ENCODE data around the gene PAK4. TPM values are rescaled to one million over a fixed set of nuclear protein-coding genes. Genes with fewer than 3 reads are reported as not detected.

Gene PAK4
- total RNA-seq, 1 experiment from 2014 or later = 69.8 TPM

DNA sequence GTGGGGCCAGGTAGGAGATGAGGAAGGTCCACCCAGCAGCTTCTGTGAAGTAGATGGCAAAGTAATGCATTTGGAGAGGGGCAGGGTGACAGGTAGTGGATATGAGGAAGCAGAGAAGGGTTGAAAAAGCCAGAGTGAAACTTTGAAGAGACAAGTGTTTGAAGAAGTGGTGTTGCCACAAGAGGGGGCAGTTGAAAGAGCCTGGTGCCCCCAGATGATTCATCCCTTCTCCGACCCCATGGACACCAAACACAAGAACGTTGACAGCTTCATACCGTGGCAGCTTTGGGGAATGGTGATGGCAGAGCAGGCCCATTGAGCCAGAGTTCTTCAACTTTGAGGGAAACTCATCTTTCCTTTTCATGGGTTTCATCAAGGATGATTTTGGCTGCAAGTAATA is 99.3 kb downstream of the PAK4 start (continued):
- TF ChIP-seq, protein P1, sequence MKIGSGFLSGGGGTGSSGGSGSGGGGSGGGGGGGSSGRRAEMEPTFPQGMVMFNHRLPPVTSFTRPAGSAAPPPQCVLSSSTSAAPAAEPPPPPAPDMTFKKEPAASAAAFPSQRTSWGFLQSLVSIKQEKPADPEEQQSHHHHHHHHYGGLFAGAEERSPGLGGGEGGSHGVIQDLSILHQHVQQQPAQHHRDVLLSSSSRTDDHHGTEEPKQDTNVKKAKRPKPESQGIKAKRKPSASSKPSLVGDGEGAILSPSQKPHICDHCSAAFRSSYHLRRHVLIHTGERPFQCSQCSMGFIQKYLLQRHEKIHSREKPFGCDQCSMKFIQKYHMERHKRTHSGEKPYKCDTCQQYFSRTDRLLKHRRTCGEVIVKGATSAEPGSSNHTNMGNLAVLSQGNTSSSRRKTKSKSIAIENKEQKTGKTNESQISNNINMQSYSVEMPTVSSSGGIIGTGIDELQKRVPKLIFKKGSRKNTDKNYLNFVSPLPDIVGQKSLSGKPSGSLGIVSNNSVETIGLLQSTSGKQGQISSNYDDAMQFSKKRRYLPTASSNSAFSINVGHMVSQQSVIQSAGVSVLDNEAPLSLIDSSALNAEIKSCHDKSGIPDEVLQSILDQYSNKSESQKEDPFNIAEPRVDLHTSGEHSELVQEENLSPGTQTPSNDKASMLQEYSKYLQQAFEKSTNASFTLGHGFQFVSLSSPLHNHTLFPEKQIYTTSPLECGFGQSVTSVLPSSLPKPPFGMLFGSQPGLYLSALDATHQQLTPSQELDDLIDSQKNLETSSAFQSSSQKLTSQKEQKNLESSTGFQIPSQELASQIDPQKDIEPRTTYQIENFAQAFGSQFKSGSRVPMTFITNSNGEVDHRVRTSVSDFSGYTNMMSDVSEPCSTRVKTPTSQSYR (CRISPR knock-in tag; IDR thresholded peaks at IDR 0.05) = no peak
- no peak for TF ChIP-seq IRF2 (CRISPR knock-in tag; IDR thresholded peaks at IDR 0.05; ENCODE audit: borderline replicate concordance, low read depth)
- TF ChIP-seq, protein P2, sequence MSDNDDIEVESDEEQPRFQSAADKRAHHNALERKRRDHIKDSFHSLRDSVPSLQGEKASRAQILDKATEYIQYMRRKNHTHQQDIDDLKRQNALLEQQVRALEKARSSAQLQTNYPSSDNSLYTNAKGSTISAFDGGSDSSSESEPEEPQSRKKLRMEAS (CRISPR knock-in tag; IDR thresholded peaks at IDR 0.05) = no peak
- TF ChIP-seq ZNF671 (CRISPR knock-in tag; IDR thresholded peaks at IDR 0.05) = no peak
- no peak for TF ChIP-seq TEAD4 (CRISPR knock-in tag; IDR thresholded peaks at IDR 0.05)
- TF ChIP-seq, protein P3, sequence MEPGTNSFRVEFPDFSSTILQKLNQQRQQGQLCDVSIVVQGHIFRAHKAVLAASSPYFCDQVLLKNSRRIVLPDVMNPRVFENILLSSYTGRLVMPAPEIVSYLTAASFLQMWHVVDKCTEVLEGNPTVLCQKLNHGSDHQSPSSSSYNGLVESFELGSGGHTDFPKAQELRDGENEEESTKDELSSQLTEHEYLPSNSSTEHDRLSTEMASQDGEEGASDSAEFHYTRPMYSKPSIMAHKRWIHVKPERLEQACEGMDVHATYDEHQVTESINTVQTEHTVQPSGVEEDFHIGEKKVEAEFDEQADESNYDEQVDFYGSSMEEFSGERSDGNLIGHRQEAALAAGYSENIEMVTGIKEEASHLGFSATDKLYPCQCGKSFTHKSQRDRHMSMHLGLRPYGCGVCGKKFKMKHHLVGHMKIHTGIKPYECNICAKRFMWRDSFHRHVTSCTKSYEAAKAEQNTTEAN (CRISPR knock-in tag; IDR thresholded peaks at IDR 0.05) = no peak
- no peak for TF ChIP-seq FOXJ3 (CRISPR knock-in tag; IDR thresholded peaks at IDR 0.05; ENCODE audit: borderline replicate concordance)
- TF ChIP-seq, protein P4, sequence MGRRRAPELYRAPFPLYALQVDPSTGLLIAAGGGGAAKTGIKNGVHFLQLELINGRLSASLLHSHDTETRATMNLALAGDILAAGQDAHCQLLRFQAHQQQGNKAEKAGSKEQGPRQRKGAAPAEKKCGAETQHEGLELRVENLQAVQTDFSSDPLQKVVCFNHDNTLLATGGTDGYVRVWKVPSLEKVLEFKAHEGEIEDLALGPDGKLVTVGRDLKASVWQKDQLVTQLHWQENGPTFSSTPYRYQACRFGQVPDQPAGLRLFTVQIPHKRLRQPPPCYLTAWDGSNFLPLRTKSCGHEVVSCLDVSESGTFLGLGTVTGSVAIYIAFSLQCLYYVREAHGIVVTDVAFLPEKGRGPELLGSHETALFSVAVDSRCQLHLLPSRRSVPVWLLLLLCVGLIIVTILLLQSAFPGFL (CRISPR knock-in tag; IDR thresholded peaks at IDR 0.05; ENCODE audit: borderline replicate concordance) = no peak

Other genes with a start within 250 kb of the PAK4 start
- gene RINL, start 247.5 kb upstream of the PAK4 start, total RNA-seq (2021) = 12.6 to 14.6 TPM (median 14.5 TPM) in 3 replicates
- 9.5 to 10.7 TPM (median 10.2 TPM) in 3 replicates for gene SIRT2, start 226.2 kb upstream of the PAK4 start, total RNA-seq (2021)
- gene NFKBIB, start 225.8 kb upstream of the PAK4 start, total RNA-seq (2021) = 29.6 to 39.8 TPM (median 30.6 TPM) in 3 replicates
- 0.77 to 1.1 TPM (median 0.98 TPM) in 3 replicates for gene CCER2, start 213.6 kb upstream of the PAK4 start, total RNA-seq (2021)
- 66.4 to 74.7 TPM (median 69.6 TPM) in 3 replicates for gene SARS2, start 195.0 kb upstream of the PAK4 start, total RNA-seq (2021)
- gene MRPS12, start 194.8 kb upstream of the PAK4 start, total RNA-seq (2021) = 79.9 to 88.0 TPM (median 81.5 TPM) in 3 replicates
- gene FBXO17, start 150.0 kb upstream of the PAK4 start, total RNA-seq (2021) = 16.8 to 22.2 TPM (median 18.6 TPM) in 3 replicates
- gene FBXO27, start 93.2 kb upstream of the PAK4 start, total RNA-seq (2021) = 18.9 to 22.7 TPM (median 20.0 TPM) in 3 replicates
- gene ACP7, start 41.4 kb upstream of the PAK4 start, total RNA-seq (2021) = 0.09 to 0.11 TPM (median 0.11 TPM) in 3 replicates
- gene NCCRP1, start 71.2 kb downstream of the PAK4 start, total RNA-seq (2021) = 2.0 to 2.5 TPM (median 2.2 TPM) in 3 replicates
- 0.37 to 1.1 TPM (median 0.77 TPM) in 3 replicates for gene SYCN, start 78.5 kb downstream of the PAK4 start, total RNA-seq (2021)
- not detected in 3 replicates for gene IFNL3, start 119.2 kb downstream of the PAK4 start, total RNA-seq (2021)
- not detected in 3 replicates for gene IFNL4, start 123.1 kb downstream of the PAK4 start, total RNA-seq (2021)
- not detected in 3 replicates for gene IFNL2, start 142.6 kb downstream of the PAK4 start, total RNA-seq (2021)
- gene IFNL1, start 170.6 kb downstream of the PAK4 start, total RNA-seq (2021) = not detected in 3 replicates
- gene LRFN1, start 195.1 kb downstream of the PAK4 start, total RNA-seq (2021) = 7.1 to 8.5 TPM (median 8.1 TPM) in 3 replicates
- 0.96 to 1.8 TPM (median 1.4 TPM) in 3 replicates for gene GMFG, start 210.3 kb downstream of the PAK4 start, total RNA-seq (2021)
- gene SAMD4B, start 216.6 kb downstream of the PAK4 start, total RNA-seq (2021) = 148 to 164 TPM (median 150 TPM) in 3 replicates